ENCODE measurements around the gene CCR6. TPM values are rescaled to one million over a fixed set of nuclear protein-coding genes. Genes with fewer than 3 reads are reported as not detected.

The CCR6 gene
- total RNA-seq, 2 experiments from 2014 or later = 0.23 TPM; not detected in 1

DNA sequence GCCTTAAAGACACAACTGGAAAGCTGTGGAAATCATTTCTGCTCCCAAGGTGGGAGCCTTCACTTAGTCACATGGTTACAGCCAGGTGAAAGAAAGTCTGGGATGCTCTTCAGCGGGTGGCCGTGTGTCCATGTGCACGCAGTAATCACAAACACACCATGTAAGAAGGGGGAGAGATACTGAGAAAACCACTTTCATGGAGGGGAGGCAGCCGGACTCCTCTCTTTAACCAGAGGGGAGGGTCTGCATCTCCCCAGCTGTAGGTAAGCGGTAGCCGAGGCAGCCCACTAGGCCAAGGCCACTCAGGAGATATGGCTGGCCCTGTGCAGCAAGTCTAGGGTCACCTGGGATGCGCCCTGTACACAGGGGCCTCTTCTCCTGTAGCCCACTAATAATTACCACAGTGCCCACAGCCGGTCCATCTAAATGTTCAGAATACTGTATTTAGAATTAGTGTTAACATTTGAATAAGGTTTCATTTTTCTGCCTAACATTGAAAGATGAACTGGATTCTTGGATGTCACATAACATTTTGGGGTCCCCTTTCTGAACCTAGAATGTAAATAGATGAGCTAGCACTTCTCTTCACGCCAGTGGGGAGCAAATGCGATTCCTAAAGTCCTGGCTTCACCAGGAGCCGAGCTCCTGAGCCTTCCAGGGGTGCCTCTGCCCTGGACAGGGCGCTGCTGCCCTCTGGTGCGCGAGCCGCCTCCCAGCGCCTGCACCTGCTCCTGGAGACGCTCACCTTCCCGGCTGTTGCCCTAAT is 19.0 kb downstream of the CCR6 start:
- peak; percentile 83 for ATAC-seq
- CTCF ChIA-PET = interaction anchor here (0.6 to 4.5 kb wide), 22 partner anchors 10 to 376 kb away, joined by 3 to 33 read pairs (median 4); partner anchors contain the start of gene CEP43
- DNase-seq = peak; percentile 60
- intact Hi-C loops (cut with micrococcal nuclease) = loop anchor here (5.0 kb wide), 2 partner anchors 140 to 370 kb away; no protein-coding TSS in a partner anchor
- peak; percentile 84 for TF ChIP-seq CTCF (IDR thresholded peaks at IDR 0.05)
- Mint-ChIP-seq H3K9me3 (no peaks in the 10 kb centered on the region), H3K4me3 (no peak overlapping the region), H3K27me3 (peaks cover 11% of the 10 kb centered on the region), H3K4me1 (ENCODE audit: low read depth) (peaks cover 5% of the 10 kb centered on the region), H3K36me3 (ENCODE audit: low read depth) (no peaks in the 10 kb centered on the region), H3K27ac (no peak overlapping the region)
- POLR2A ChIA-PET = interaction anchor here (0.7 to 0.8 kb wide), 2 partner anchors 48 to 94 kb away, joined by 3 read pairs; no protein-coding TSS in a partner anchor

DNA sequence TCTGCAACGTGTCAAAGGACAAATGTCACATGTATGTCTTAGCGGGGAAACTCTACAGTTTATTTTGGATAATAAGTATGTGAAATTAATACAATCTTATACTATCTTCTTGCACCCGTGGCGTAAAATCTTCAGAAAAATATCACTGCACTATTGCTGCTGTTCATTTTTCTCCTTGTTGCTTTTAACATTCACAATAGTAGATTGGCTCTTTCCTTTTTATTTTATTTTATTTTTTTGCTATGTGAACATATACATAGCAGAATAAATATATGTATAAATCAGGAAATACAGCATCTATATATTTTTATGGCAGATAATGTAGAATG is 19.5 kb downstream of the CCR6 start:
- Mint-ChIP-seq H3K9me3 (no peaks in the 10 kb centered on the region), H3K27me3 (peaks cover 8% of the 10 kb centered on the region), H3K4me3 (no peak overlapping the region), H3K27ac (no peak overlapping the region), H3K4me1 (ENCODE audit: low read depth) (peaks cover 3% of the 10 kb centered on the region), H3K36me3 (ENCODE audit: low read depth) (no peaks in the 10 kb centered on the region)
- TF ChIP-seq CTCF (IDR thresholded peaks at IDR 0.05) = peak; percentile 20
- no peak for ATAC-seq
- ChIA-PET CTCF (interaction anchor here (0.7 to 4.5 kb wide), 15 partner anchors 9 to 376 kb away, joined by 3 to 33 read pairs (median 5); partner anchors contain the start of gene CEP43), POLR2A (no interaction called here)
- DNase-seq = no peak
- intact Hi-C loops (cut with micrococcal nuclease) = loop anchor here (5.0 kb wide), 2 partner anchors 140 to 370 kb away; no protein-coding TSS in a partner anchor

- H3K36me3 Mint-ChIP-seq (ENCODE audit: low read depth) = no peaks in the 10 kb centered on the region
- ChIA-PET CTCF (interaction anchor here (1.9 to 4.5 kb wide), 2 partner anchors 87 to 368 kb away, joined by 4 to 33 read pairs; no protein-coding TSS in a partner anchor), POLR2A (interaction anchor here (1.1 kb wide), 1 partner anchor 10 kb away, joined by 3 read pairs; no protein-coding TSS in a partner anchor)
- H3K27me3 Mint-ChIP-seq = peaks cover 5% of the 10 kb centered on the region
- H3K4me1 Mint-ChIP-seq (ENCODE audit: low read depth) = peaks cover 3% of the 10 kb centered on the region
- H3K27ac Mint-ChIP-seq = no peak overlapping the region
- no peak for TF ChIP-seq CTCF (IDR thresholded peaks at IDR 0.05)
- intact Hi-C loops (cut with micrococcal nuclease) = loop anchor here (5.0 kb wide), 2 partner anchors 141 to 371 kb away; no protein-coding TSS in a partner anchor
- ATAC-seq (no peak), DNase-seq (no peak)
- H3K4me3 Mint-ChIP-seq = no peak overlapping the region
- H3K9me3 Mint-ChIP-seq = no peaks in the 10 kb centered on the region
These were observed 20.1 kb downstream of the CCR6 start for GRCh38 chr6:167143041-167143440.

DNA sequence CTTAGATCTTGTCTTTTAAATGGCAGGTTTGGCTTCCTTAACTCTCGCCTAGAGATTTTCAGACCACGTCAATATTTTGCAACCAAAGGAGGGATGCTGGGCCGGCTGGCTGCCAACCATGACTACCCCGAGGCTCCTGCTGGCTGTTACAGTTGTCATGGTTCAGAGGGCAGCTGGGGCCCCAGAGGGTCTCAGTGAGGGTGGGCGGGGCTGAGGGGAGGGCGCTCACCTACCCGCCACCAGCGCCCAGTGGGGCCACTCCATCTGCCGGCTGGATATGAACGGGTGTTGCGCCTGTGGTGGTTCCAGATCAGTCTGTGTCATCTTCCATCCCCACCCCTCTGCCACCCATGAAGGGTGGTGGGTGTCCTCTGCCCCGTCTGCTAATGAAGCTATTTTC is 22.6 kb downstream of the CCR6 start:
- TF ChIP-seq CTCF (IDR thresholded peaks at IDR 0.05) = no peak
- Mint-ChIP-seq H3K27ac (no peak overlapping the region), H3K36me3 (ENCODE audit: low read depth) (no peaks in the 10 kb centered on the region), H3K4me1 (ENCODE audit: low read depth) (peaks cover 3% of the 10 kb centered on the region), H3K4me3 (no peak overlapping the region), H3K9me3 (no peaks in the 10 kb centered on the region), H3K27me3 (peaks cover 5% of the 10 kb centered on the region)
- no peak for DNase-seq
- no peak for ATAC-seq
- POLR2A ChIA-PET = interaction anchor here (0.6 kb wide), 1 partner anchor 251 kb away, joined by 3 read pairs; no protein-coding TSS in a partner anchor
- CTCF ChIA-PET = interaction anchor here (0.8 kb wide), 1 partner anchor 101 kb away, joined by 3 read pairs; no protein-coding TSS in a partner anchor
- intact Hi-C loops (cut with micrococcal nuclease) = no loop called here

- peaks cover 8% of the 10 kb centered on the region for H3K4me1 Mint-ChIP-seq (ENCODE audit: low read depth)
These were observed 23.2 kb downstream of the CCR6 start for GRCh38 chr6:167146135-167146534.

More at GRCh38 chr6:167146135-167146534, 23.2 kb downstream of the CCR6 start:
- H3K9me3 Mint-ChIP-seq = no peaks in the 10 kb centered on the region
- TF ChIP-seq CTCF (IDR thresholded peaks at IDR 0.05) = no peak
- intact Hi-C loops (cut with micrococcal nuclease) = no loop called here
- ATAC-seq = no peak
- POLR2A ChIA-PET = no interaction called here
- no peak for DNase-seq
- no peak overlapping the region for H3K4me3 Mint-ChIP-seq
- CTCF ChIA-PET = no interaction called here
- no peaks in the 10 kb centered on the region for H3K36me3 Mint-ChIP-seq (ENCODE audit: low read depth)
- H3K27me3 Mint-ChIP-seq = peaks cover 5% of the 10 kb centered on the region
- H3K27ac Mint-ChIP-seq = no peak overlapping the region
